Gastrocnemius medialis (tissue), 4 donors: ENCODE measurements around the gene OR6M1. TPM values are rescaled to one million over a fixed set of nuclear protein-coding genes. Genes with fewer than 3 reads are reported as not detected.

ENCODE experiments used
- ATAC-seq, 2 donors: fragments of 150-250 bp; one replicate each; pipeline ENCODE4 v1.9.1; 2016
- DNase-seq, 2 donors: peaks; one replicate each; pipeline ENCODE4 v3.0.0-alpha.2; 2019
- H3K27ac ChIP-seq, 4 donors: fragments of 200-600 bp; sonication (generic); 1 replicate in 1 of 4; 2 replicates in 3 of 4; pipeline ENCODE4 v1.5.1; 2016 to 2018; ENCODE audit warnings: mild to moderate bottlenecking in 2 of 4, moderate library complexity in 1 of 4
- H3K27me3 ChIP-seq, 3 donors: fragments of 200-600 bp; sonication (generic) in 2 of 3; 1 replicate in 1 of 3; 2 replicates in 2 of 3; pipeline versions ENCODE4 v1.5.1 to v1.6.0; 2016 to 2019; ENCODE audit warnings: mild to moderate bottlenecking in 1 of 3, moderate library complexity in 1 of 3
- H3K36me3 ChIP-seq, 2 donors: fragments of 200-600 bp; sonication (generic) in 1 of 2; one replicate each; pipeline ENCODE4 v1.5.1; 2017 to 2018
- H3K4me1 ChIP-seq, 2 donors: fragments of 200-600 bp; sonication (generic) in 1 of 2; one replicate each; pipeline ENCODE4 v1.5.1; 2016 to 2017; ENCODE audit warnings: mild to moderate bottlenecking in 2 of 2
- H3K4me3 ChIP-seq, 4 donors: fragments of 200-600 bp; sonication (generic) in 3 of 4; 1 replicate in 1 of 4; 2 replicates in 3 of 4; pipeline ENCODE4 v1.5.1; 2016 to 2019; ENCODE audit warnings: mild to moderate bottlenecking in 2 of 4
- H3K9me3 ChIP-seq, 3 donors: fragments of 200-600 bp; sonication (generic) in 2 of 3; 1 replicate in 1 of 3; 2 replicates in 2 of 3; pipeline ENCODE4 v1.5.1; 2016 to 2019
- CTCF ChIP-seq, 5 experiments: fragments of 450-650 bp in 3 of 5; fragments of 200-600 bp in 2 of 5; sonication (generic) in 2 of 5; IDR thresholded peaks in 4 of 5; conservative IDR thresholded peaks in 1 of 5; 1 replicate in 4 of 5; 2 replicates in 1 of 5; pipeline ENCODE4 v1.5.1; 2016 to 2019; ENCODE audit warnings: antibody characterized with exemption in 5 of 5, mild to moderate bottlenecking in 3 of 5, moderate library complexity in 3 of 5
- POLR2A ChIP-seq, 2 donors: fragments of 450-650 bp; IDR thresholded peaks; one replicate each; pipeline ENCODE4 v1.6.1; 2017; ENCODE audit warnings: antibody characterized with exemption in 2 of 2, mild to moderate bottlenecking in 2 of 2, moderate library complexity in 2 of 2
- in situ Hi-C, 4 donors: fragments of 200-750 bp; cut with MboI; loops; one replicate each; pipeline versions ENCODE4 v1.15.0 to v1.8.0; 2017; ENCODE audit warnings: low sequenced_read_pairs in 4 of 4
- intact Hi-C: fragments of 100-400 bp; cut with DNase I; formaldehyde crosslinking; loops from one replicate; pipeline ENCODE4 v1.15.1; 2023; ENCODE audit warnings: low total_unique reads
- total RNA-seq, 4 donors: library from RNA; depleted of rRNA; stranded (reverse); fragments of >200 nt; gene quantifications; one replicate each; pipeline versions ENCODE4 v1.1.0 to v1.2.3, GENCODE V29; 2016

OR6M1 gene
- total RNA-seq, 4 donors from 2014 or later = not detected

- H3K9me3 ChIP-seq = no peaks in the 10 kb centered on the region
- in situ Hi-C loops (no loop called here), intact Hi-C loops (no loop called here)
- DNase-seq = no peak
- ATAC-seq = no peak
- H3K4me3 ChIP-seq = no peak overlapping the region
- no peaks in the 10 kb centered on the region for H3K36me3 ChIP-seq
- no peaks in the 10 kb centered on the region for H3K27me3 ChIP-seq
- no peaks in the 10 kb centered on the region for H3K4me1 ChIP-seq
- H3K27ac ChIP-seq = no peak overlapping the region
- TF ChIP-seq POLR2A (IDR thresholded peaks at IDR 0.05) = no peak
- TF ChIP-seq CTCF (IDR thresholded peaks at IDR 0.05 in 4 of 5, conservative IDR thresholded peaks at IDR 0.05 in 1 of 5) = no peak
These were observed 34.5 kb downstream of the OR6M1 start for GRCh38 chr11:123771664-123772063.

DNA sequence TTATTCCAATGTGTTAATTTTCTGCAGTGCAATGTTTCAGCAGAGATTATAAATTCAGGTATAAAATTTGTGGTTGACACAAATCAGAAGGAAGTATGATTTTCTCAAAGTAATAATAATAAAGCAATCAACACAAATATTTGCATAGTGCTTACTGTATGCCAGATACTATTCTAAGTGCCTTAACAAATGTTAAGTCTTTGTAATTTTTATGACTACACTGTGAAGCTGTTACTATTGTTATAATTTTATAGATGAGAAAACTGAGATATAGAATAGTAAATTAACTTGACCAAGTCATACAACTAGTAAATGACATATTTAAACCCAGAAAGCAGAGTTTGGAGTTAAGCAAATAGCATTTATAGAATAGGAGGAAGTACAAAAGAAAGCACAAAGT lies 35.4 kb downstream of the OR6M1 start:
- in situ Hi-C loops (no loop called here), intact Hi-C loops (no loop called here)
- DNase-seq = no peak

GRCh38 chr11:123765601-123766000 lies 40.5 kb downstream of the OR6M1 start:
- ATAC-seq = no peak
- intact Hi-C loops (no loop called here), in situ Hi-C loops (no loop called here)
- no peaks in the 10 kb centered on the region for H3K9me3 ChIP-seq
- no peaks in the 10 kb centered on the region for H3K36me3 ChIP-seq
- H3K4me3 ChIP-seq = no peak overlapping the region
- H3K27ac ChIP-seq = no peak overlapping the region
- H3K4me1 ChIP-seq = no peaks in the 10 kb centered on the region
- DNase-seq = no peak
- no peaks in the 10 kb centered on the region for H3K27me3 ChIP-seq
- TF ChIP-seq POLR2A (IDR thresholded peaks at IDR 0.05) (no peak), CTCF (IDR thresholded peaks at IDR 0.05 in 4 of 5, conservative IDR thresholded peaks at IDR 0.05 in 1 of 5) (no peak)

More for the DNA sequence above, 35.4 kb downstream of the OR6M1 start:
- ATAC-seq = no peak
- Histone ChIP-seq H3K9me3 (no peaks in the 10 kb centered on the region), H3K4me1 (no peaks in the 10 kb centered on the region), H3K4me3 (no peak overlapping the region), H3K36me3 (no peaks in the 10 kb centered on the region), H3K27ac (no peak overlapping the region), H3K27me3 (no peaks in the 10 kb centered on the region)
- no peak for TF ChIP-seq CTCF (IDR thresholded peaks at IDR 0.05 in 4 of 5, conservative IDR thresholded peaks at IDR 0.05 in 1 of 5)
- no peak for TF ChIP-seq POLR2A (IDR thresholded peaks at IDR 0.05)

- Histone ChIP-seq H3K9me3 (no peaks in the 10 kb centered on the region), H3K4me3 (no peak overlapping the region), H3K27me3 (no peaks in the 10 kb centered on the region), H3K36me3 (no peaks in the 10 kb centered on the region), H3K4me1 (no peaks in the 10 kb centered on the region), H3K27ac (no peak overlapping the region)
- in situ Hi-C loops (no loop called here), intact Hi-C loops (no loop called here)
- DNase-seq (no peak), ATAC-seq (no peak)
- TF ChIP-seq POLR2A (IDR thresholded peaks at IDR 0.05) = no peak
- TF ChIP-seq CTCF (IDR thresholded peaks at IDR 0.05 in 4 of 5, conservative IDR thresholded peaks at IDR 0.05 in 1 of 5) = no peak
These were observed 43.7 kb downstream of the OR6M1 start for GRCh38 chr11:123762422-123762821.

- DNase-seq (no peak), ATAC-seq (no peak)
- in situ Hi-C loops (no loop called here), intact Hi-C loops (no loop called here)
- Histone ChIP-seq H3K36me3 (no peaks in the 10 kb centered on the region), H3K4me3 (no peak overlapping the region), H3K4me1 (no peaks in the 10 kb centered on the region), H3K9me3 (no peaks in the 10 kb centered on the region), H3K27ac (no peak overlapping the region), H3K27me3 (no peaks in the 10 kb centered on the region)
- TF ChIP-seq POLR2A (IDR thresholded peaks at IDR 0.05) = no peak
- TF ChIP-seq CTCF (IDR thresholded peaks at IDR 0.05 in 4 of 5, conservative IDR thresholded peaks at IDR 0.05 in 1 of 5) = no peak
These were observed 45.3 kb downstream of the OR6M1 start for GRCh38 chr11:123760894-123761293.
